OCI-LY3 (cell line): ENCODE results near the gene PTPRH.

Experiments used
- H2AFZ ChIP-seq: fragments of 200-600, 300-600 bp; shearing (Covaris generic); 2 replicates; pipeline ENCODE4 v1.6.0; 2014; ENCODE audit warnings: antibody characterized with exemption, low read depth, low read length
- H3K27ac ChIP-seq: fragments of 200-600, 300-600 bp; sonication (generic); 2 replicates; pipeline ENCODE4 v1.5.1; 2014; ENCODE audit warnings: mild to moderate bottlenecking, low read length, moderate library complexity, mixed read lengths
- H3K27me3 ChIP-seq: fragments of 200-600, 300-600 bp; sonication (generic); 2 replicates; pipeline ENCODE4 v1.6.1; 2014; ENCODE audit warnings: low read depth, low read length, mixed read lengths
- H3K36me3 ChIP-seq: fragments of 200-600, 300-600 bp; sonication (generic); replicated peaks from 2 replicates; pipeline ENCODE3; 2014; ENCODE audit warnings: low read depth, low read length, mixed read lengths
- H3K4me1 ChIP-seq: fragments of 300-600, 200-600 bp; sonication (generic); 2 replicates; pipeline ENCODE4 v1.6.1; 2014; ENCODE audit warnings: low read length, mixed read lengths
- H3K4me2 ChIP-seq: fragments of 200-600, 300-600 bp; sonication (generic); 2 replicates; pipeline ENCODE4 v1.6.1; 2014; ENCODE audit warnings: low read length, mixed read lengths
- H3K4me3 ChIP-seq: fragments of 300-600, 200-600 bp; sonication (generic); 2 replicates; pipeline ENCODE4 v1.5.1; 2014; ENCODE audit warnings: antibody characterized with exemption, mild to moderate bottlenecking, low read length, moderate library complexity
- H3K79me2 ChIP-seq: fragments of 300-600, 200-600 bp; shearing (Covaris generic); 2 replicates; pipeline ENCODE4 v1.6.1; 2014; ENCODE audit warnings: mild to moderate bottlenecking, low read length, mixed read lengths
- H3K9ac ChIP-seq: fragments of 300-600, 200-600 bp; shearing (Covaris generic); 2 replicates; pipeline ENCODE4 v1.6.0; 2014; ENCODE audit warnings: mild to moderate bottlenecking, low read length, moderate library complexity
- H3K9me3 ChIP-seq: fragments of 200-600, 300-600 bp; shearing (Covaris generic); 2 replicates; pipeline ENCODE4 v1.6.1; 2014; ENCODE audit warnings: low read length, mixed read lengths; ENCODE audit not compliant: insufficient read depth
- H4K20me1 ChIP-seq: fragments of 200-600, 300-600 bp; sonication (generic); 2 replicates; pipeline ENCODE4 v1.6.1; 2016; ENCODE audit warnings: low read length, mixed read lengths; ENCODE audit not compliant: insufficient read depth
- EZH2phosphoT487 ChIP-seq: fragments of 200-600 bp; shearing (Covaris generic); IDR thresholded peaks from 2 replicates; pipeline ENCODE4 v1.6.1; 2018; ENCODE audit warnings: antibody characterized with exemption, mixed run types, low read depth
- TF ChIP-seq, protein P1 (sequence below): fragments of 200-600, 300-600 bp; sonication (generic); IDR thresholded peaks from 2 replicates; pipeline ENCODE4 v1.5.1; 2014; ENCODE audit warnings: antibody characterized with exemption, low read length, low read depth

Gene PTPRH

DNA sequence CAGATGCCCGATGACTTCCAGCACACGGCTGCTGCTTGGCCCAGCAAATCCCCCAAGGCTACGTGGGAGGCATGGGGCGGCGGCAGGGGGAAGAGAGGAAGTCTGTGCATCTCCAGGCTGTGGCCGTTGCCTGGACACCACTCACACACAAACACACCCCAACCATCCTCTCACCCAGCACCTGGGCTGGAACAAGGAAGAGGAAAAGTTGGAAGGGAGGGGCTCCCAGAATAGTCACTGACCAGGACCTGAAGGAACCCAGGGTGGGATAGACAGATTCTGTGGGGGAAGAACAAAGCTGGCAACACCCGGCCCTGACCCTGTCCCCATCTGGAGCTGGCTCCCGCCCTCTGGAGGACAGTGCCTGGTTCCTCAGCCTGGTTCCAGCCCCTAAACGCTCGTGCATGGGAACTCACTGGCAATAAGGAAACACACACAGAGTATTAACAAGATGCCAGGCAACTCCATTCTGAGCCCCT, 38.4 kb upstream of the PTPRH start:
- TF ChIP-seq EZH2phosphoT487 = no peak
- TF ChIP-seq, protein P1, sequence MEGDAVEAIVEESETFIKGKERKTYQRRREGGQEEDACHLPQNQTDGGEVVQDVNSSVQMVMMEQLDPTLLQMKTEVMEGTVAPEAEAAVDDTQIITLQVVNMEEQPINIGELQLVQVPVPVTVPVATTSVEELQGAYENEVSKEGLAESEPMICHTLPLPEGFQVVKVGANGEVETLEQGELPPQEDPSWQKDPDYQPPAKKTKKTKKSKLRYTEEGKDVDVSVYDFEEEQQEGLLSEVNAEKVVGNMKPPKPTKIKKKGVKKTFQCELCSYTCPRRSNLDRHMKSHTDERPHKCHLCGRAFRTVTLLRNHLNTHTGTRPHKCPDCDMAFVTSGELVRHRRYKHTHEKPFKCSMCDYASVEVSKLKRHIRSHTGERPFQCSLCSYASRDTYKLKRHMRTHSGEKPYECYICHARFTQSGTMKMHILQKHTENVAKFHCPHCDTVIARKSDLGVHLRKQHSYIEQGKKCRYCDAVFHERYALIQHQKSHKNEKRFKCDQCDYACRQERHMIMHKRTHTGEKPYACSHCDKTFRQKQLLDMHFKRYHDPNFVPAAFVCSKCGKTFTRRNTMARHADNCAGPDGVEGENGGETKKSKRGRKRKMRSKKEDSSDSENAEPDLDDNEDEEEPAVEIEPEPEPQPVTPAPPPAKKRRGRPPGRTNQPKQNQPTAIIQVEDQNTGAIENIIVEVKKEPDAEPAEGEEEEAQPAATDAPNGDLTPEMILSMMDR = no peak
- H3K27ac ChIP-seq = no peak overlapping the region
- peaks cover 96% of the 10 kb centered on the region for H3K79me2 ChIP-seq
- no peaks in the 10 kb centered on the region for H3K27me3 ChIP-seq
- H3K4me3 ChIP-seq = no peak overlapping the region
- H3K36me3 ChIP-seq = peaks cover 74% of the 10 kb centered on the region
- no peaks in the 10 kb centered on the region for H3K9me3 ChIP-seq
- H4K20me1 ChIP-seq = peaks cover 89% of the 10 kb centered on the region
- H2AFZ ChIP-seq = no peak overlapping the region
- peaks cover 18% of the 10 kb centered on the region for H3K4me1 ChIP-seq
- H3K4me2 ChIP-seq = no peak overlapping the region
- H3K9ac ChIP-seq = no peak overlapping the region

DNA sequence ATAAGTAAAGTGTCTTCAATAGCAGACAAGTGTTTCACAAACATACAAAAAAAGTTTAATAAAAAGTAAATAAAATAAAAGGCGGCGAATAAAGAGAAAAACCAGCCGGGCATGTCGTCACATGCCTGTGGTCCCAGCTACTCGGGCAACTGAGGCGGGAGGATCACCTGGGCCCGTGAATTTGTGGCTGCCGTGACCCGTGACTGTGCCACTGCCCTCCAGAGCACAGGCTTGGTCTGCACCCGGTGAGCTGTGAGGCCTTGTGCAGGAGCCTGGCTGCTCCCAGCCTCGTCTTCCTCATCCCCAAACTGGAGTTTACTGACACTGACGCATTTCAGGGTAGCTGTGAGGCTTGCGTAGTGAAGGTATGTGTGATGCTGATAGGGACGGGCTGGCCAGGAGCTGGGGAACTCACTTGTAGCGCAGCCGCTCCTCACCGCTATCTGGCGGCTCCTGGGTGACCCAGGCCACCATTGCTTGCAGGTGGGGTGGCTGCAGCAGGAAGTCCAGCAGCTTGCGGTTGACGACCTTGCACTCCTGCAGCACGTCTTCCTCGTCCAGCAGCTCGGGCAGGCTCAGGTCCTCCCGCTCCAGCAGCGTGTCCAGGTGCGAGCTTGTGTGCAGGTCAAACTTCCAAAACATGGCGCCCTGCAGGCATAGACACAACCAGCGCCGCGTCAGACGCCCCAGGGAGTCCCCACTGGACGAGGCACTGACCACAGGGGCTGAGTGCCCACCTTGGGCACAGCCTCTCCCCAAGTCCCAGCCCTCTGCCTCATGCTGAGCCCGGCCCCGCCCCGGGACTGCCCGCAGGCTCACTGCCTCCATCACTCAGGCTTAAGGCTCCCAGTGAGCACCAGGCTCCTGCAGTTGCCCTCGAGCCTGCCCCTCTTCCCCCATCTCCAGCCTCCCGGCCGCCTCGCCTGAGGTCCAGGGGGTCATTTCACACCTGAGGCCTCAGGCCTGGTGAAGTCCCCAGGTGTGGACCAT, 37.5 kb upstream of the PTPRH start:
- TF ChIP-seq, protein P1 = no peak
- TF ChIP-seq EZH2phosphoT487 = no peak
- Histone ChIP-seq H3K4me1 (peaks cover 9% of the 10 kb centered on the region), H3K79me2 (peaks cover 96% of the 10 kb centered on the region), H2AFZ (no peak overlapping the region), H3K9me3 (no peaks in the 10 kb centered on the region), H3K36me3 (peaks cover 78% of the 10 kb centered on the region), H3K27ac (no peak overlapping the region), H3K27me3 (no peaks in the 10 kb centered on the region), H3K4me2 (no peak overlapping the region), H3K9ac (no peak overlapping the region), H3K4me3 (no peak overlapping the region), H4K20me1 (peaks cover 88% of the 10 kb centered on the region)

DNA sequence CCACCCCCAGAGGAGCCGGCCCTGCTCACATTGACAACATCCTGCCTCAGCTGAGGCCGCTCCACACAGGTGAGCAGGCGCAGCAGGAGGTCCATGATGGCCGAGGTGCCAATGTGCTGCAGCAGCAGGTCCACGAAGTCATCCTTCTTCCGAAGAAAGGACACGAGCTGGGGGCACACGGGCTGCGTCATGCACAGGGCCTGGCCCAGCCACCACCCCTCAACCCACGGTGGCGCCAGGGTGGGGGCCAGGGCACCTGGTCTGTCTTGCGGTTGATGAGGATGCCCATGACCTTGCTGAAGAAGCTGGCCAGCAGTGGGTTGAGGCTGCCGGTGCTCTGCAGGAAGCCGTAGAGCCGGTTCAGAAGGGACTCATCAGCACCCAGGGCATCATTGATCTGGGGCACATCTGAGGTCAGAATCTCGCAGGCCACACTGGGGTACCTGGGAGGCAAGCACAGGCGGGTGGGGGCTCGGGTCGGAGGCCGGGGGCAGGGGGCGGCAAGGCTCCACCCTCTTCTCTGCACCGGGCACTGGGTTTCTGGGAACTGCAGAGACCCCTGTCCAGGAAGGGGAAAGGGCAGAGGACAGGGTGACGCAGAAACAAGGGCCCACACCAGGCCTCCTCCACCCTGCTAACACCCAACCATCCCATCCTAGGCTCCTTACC, 36.1 kb upstream of the PTPRH start:
- Histone ChIP-seq H3K4me2 (no peak overlapping the region), H3K27me3 (no peaks in the 10 kb centered on the region), H3K36me3 (peaks cover 78% of the 10 kb centered on the region), H3K79me2 (peaks cover 91% of the 10 kb centered on the region), H3K9me3 (no peaks in the 10 kb centered on the region), H3K4me1 (no peaks in the 10 kb centered on the region), H3K4me3 (no peak overlapping the region), H2AFZ (no peak overlapping the region), H3K27ac (no peak overlapping the region), H3K9ac (no peak overlapping the region), H4K20me1 (peaks cover 83% of the 10 kb centered on the region)
- TF ChIP-seq, protein P1 = no peak
- no peak for TF ChIP-seq EZH2phosphoT487
